ENCODE measurements around the gene CELF1. TPM values are rescaled to one million over a fixed set of nuclear protein-coding genes. Genes with fewer than 3 reads are reported as not detected.

CELF1 gene
- total RNA-seq, result 100 to 1,000 TPM in 3 of 4 donors, 10 to 100 TPM in 1; 51.2 to 138 (median 121) TPM

DNA sequence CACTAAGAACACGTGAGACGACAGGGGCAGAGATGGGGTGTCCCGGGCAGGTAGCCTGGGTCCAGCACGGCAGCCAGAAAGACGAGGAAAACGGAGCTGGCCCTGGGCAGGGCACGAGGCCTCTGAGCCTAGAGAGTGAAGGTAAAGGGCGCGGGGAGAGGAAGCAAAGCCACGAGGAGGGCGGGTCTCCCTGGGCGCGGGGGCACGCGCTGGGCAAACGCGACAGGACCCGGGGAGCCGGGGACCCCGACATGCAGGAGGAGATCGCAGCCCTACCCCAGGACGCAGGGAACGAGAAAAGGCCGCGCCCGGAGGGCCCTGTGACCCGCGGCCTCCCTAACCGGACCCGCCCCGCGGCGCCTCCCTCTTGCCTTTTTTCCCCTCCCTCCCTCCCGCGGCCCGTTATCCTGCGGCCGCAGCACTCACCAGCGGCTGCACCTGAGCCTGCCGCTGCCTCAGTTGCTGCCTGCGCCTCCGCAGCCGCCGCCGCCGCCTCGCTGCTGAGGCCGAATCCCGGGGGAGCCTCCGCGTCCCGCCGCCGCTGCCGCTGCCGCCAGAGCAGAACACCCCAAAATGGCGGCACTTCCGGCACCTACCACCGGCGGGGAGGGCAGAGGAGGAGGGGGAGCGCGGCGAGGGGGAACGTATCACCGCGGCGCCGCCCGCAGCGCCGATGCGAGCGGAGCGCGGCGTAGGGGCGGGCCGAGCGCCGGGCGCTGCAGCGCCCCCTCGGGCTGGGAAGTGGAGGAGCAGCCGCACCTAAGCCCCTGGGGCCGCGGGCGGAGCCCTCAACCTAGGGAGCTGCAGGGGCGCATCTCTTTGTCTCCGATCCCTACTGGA lies at the start of gene CELF1:
Gene CELF1 (minus strand): TSS at position 567 of the 840 bp plus-strand sequence. CDS start 53,609 bp downstream, outside the sequence.
- peak within 1 kb of the TSS; percentile 91 to 93 for H3K27ac ChIP-seq
- no peaks in the 10 kb centered on the region for H3K9me3 ChIP-seq
- peak; percentile 89 to 92 for DNase-seq
- peaks cover 0 to 9% of the 10 kb centered on the region in 2 donors for H3K4me1 ChIP-seq
- H3K27me3 ChIP-seq, result no peaks in the 10 kb centered on the region
- peak within 1 kb of the TSS; percentile 77 to 94 for H3K4me3 ChIP-seq
- TF ChIP-seq, protein P1, sequence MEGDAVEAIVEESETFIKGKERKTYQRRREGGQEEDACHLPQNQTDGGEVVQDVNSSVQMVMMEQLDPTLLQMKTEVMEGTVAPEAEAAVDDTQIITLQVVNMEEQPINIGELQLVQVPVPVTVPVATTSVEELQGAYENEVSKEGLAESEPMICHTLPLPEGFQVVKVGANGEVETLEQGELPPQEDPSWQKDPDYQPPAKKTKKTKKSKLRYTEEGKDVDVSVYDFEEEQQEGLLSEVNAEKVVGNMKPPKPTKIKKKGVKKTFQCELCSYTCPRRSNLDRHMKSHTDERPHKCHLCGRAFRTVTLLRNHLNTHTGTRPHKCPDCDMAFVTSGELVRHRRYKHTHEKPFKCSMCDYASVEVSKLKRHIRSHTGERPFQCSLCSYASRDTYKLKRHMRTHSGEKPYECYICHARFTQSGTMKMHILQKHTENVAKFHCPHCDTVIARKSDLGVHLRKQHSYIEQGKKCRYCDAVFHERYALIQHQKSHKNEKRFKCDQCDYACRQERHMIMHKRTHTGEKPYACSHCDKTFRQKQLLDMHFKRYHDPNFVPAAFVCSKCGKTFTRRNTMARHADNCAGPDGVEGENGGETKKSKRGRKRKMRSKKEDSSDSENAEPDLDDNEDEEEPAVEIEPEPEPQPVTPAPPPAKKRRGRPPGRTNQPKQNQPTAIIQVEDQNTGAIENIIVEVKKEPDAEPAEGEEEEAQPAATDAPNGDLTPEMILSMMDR (IDR thresholded peaks at IDR 0.05), result peak; percentile 82 to 96 (median 96)
- peak in 1 of 2 donors; percentile 84 for TF ChIP-seq POLR2A (IDR thresholded peaks at IDR 0.05)
- intact Hi-C loops (cut with DNase I; ENCODE audit: low total_unique reads), result no loop called here
- H3K36me3 ChIP-seq, result no peaks in the 10 kb centered on the region

DNA sequence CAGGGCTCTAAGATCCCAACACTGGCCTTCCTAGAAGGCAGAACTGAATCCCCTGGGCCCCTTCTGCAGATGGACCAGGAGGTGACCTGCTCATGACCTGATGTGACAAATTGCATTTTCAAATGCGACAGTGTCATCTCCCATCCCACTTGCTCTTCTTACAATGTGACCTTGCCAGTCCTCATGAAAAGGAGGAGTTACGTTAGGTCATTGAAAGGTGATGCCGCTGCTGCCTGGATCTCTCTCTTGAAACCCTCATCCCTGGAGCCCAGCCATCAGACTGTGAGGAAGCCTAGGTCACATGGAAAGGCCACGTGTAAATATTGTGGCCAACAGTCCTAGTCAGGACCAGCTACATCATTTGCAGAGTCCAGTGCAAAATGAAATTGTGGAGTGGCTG lies 47.0 kb upstream of the CELF1 start:
- Histone ChIP-seq H3K4me3 (no peak overlapping the region), H3K27me3 (no peaks in the 10 kb centered on the region), H3K9me3 (no peaks in the 10 kb centered on the region), H3K36me3 (no peaks in the 10 kb centered on the region), H3K27ac (no peak overlapping the region), H3K4me1 (no peaks in the 10 kb centered on the region)
- intact Hi-C loops (cut with DNase I; ENCODE audit: low total_unique reads), result no loop called here
- TF ChIP-seq, protein P1 (IDR thresholded peaks at IDR 0.05), result no peak
- TF ChIP-seq POLR2A (IDR thresholded peaks at IDR 0.05), result no peak
- no peak for DNase-seq

DNA sequence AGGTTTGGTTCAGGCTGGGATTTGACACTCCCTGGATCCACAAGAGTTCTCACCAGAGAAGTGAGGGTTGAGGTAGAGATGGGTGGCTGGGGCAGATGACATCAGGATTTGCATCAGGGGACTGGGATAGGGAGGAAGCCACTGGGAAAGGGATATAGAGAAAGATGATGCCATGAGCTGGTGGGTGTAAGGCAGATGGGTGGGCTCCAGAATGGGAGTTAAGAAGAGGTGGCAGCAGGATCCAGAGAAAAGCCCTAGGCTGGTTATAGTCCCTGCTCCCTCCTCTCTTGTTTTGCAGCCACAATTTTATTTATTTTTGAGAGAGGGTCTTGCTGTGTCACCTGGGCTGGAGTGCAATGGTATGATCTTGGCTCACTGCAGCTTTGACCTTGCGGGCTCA lies 43.0 kb upstream of the CELF1 start:
- intact Hi-C loops (cut with DNase I; ENCODE audit: low total_unique reads), result no loop called here
- Histone ChIP-seq H3K27me3 (no peaks in the 10 kb centered on the region), H3K4me3 (no peak overlapping the region), H3K27ac (no peak overlapping the region), H3K36me3 (no peaks in the 10 kb centered on the region), H3K4me1 (peaks cover 0 to 12% of the 10 kb centered on the region in 2 donors), H3K9me3 (no peaks in the 10 kb centered on the region)
- TF ChIP-seq, protein P1 (IDR thresholded peaks at IDR 0.05), result no peak
- TF ChIP-seq POLR2A (IDR thresholded peaks at IDR 0.05), result no peak
- no peak for DNase-seq

DNA sequence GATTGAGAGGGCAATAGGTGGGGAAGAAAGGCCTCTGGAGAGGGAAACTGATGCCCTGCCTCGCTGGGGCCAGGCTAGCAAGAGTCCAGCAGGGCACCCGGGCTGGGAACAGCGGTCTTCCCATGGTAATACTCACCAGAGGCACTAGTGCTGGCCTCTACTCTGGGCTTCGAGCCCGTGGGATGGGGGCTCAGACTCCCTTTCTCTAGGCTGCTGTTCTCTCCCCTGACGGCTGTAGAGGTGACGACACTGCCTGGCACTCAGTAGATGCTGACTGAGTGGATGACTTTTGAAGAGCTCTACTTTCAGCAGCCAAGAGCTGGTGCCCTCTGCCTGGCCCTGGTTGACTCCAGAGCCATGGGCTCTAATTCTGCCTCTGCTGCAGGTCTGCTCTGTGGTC lies 42.1 kb upstream of the CELF1 start:
- Histone ChIP-seq H3K27me3 (no peaks in the 10 kb centered on the region), H3K27ac (no peak overlapping the region), H3K4me3 (no peak overlapping the region), H3K4me1 (peaks cover 0 to 12% of the 10 kb centered on the region in 2 donors), H3K36me3 (no peaks in the 10 kb centered on the region), H3K9me3 (no peaks in the 10 kb centered on the region)
- intact Hi-C loops (cut with DNase I; ENCODE audit: low total_unique reads), result no loop called here
- DNase-seq, result no peak
- TF ChIP-seq POLR2A (IDR thresholded peaks at IDR 0.05), result no peak
- TF ChIP-seq, protein P1 (IDR thresholded peaks at IDR 0.05), result no peak

All from uterus (tissue), 4 donors.